ENCODE data around the gene SYNC.
"Not testable (repeated sequence)": the region's sequence is repeated elsewhere in the genome, so short reads cannot be mapped to it uniquely, and the experiment has no call there.

SYNC gene

GRCh38 chr1:32724678-32725614 is 22.4 kb upstream of the SYNC start:
- FAIRE-seq, result no peak

- no peak for FAIRE-seq
Observed at GRCh38 chr1:32719681-32720275, 17.2 kb upstream of the SYNC start.

- FAIRE-seq, result no peak
Observed at GRCh38 chr1:32718527-32718926, 16.0 kb upstream of the SYNC start.

GRCh38 chr1:32718036-32718435 is 15.5 kb upstream of the SYNC start:
- FAIRE-seq, result no peak

GRCh38 chr1:32717503-32717902 is 14.9 kb upstream of the SYNC start:
- no peak for FAIRE-seq

GRCh38 chr1:32716312-32717148 is 14.0 kb upstream of the SYNC start:
- no peak for FAIRE-seq

GRCh38 chr1:32715901-32716311 is 13.3 kb upstream of the SYNC start:
- no peak for FAIRE-seq

- no peak for FAIRE-seq
Observed at GRCh38 chr1:32714277-32714676, 11.7 kb upstream of the SYNC start.

- FAIRE-seq, result no peak
Observed at GRCh38 chr1:32713081-32713480, 10.5 kb upstream of the SYNC start.

GRCh38 chr1:32711221-32711620 is 8.7 kb upstream of the SYNC start:
- FAIRE-seq, result not testable (repeated sequence)

- no peak for FAIRE-seq
Observed at GRCh38 chr1:32709476-32709875, 6.9 kb upstream of the SYNC start.

- no peak for FAIRE-seq
Observed at GRCh38 chr1:32709075-32709474, 6.5 kb upstream of the SYNC start.

- no peak for FAIRE-seq
Observed at GRCh38 chr1:32706491-32706890, 3.9 kb upstream of the SYNC start.

GRCh38 chr1:32705516-32705915 is 2.9 kb upstream of the SYNC start:
- FAIRE-seq, result no peak

- no peak for FAIRE-seq
Observed at GRCh38 chr1:32703479-32704291, 1.1 kb upstream of the SYNC start.

GRCh38 chr1:32701951-32702598 is 495 bp downstream of the SYNC start:
- no peak for FAIRE-seq

- no peak for FAIRE-seq
Observed at GRCh38 chr1:32701421-32701911, 1.1 kb downstream of the SYNC start.

GRCh38 chr1:32696996-32697395 is 5.6 kb downstream of the SYNC start:
- not testable (repeated sequence) for FAIRE-seq

GRCh38 chr1:32696041-32696440 is 6.5 kb downstream of the SYNC start:
- no peak for FAIRE-seq

- FAIRE-seq, result no peak
Observed at GRCh38 chr1:32695098-32695904, 7.3 kb downstream of the SYNC start.
